A549 (cell line): ENCODE results near the gene FGF6. TPM values are rescaled to one million over a fixed set of nuclear protein-coding genes. Genes with fewer than 3 reads are reported as not detected.

Source experiments
- ATAC-seq, 2 experiments: fragments of 200-7000 bp in 1 of 2; fragments of >200 bp in 1 of 2; cut with Nextera tagmentation in 1 of 2; cut with Tn5 transposase in 1 of 2; 3 replicates each; pipeline versions ENCODE4 v1.8.0 to v1.9.1; 2018 to 2020; ENCODE audit warnings: mild to moderate bottlenecking in 1 of 2, moderate library complexity in 1 of 2
- CTCF ChIA-PET: fragments of 300-600 bp; sonication (Branson Sonifier 250); formaldehyde crosslinking; extraction: SDS; loops from one replicate; lab custom pipeline; 2021; ENCODE audit warnings: antibody characterized with exemption, inconsistent platforms; lab: Yijun Ruan, JAX
- POLR2A ChIA-PET: fragments of 350-600 bp; formaldehyde crosslinking; extraction: SDS; loops from one replicate; lab custom pipeline; 2021; ENCODE audit warnings: antibody characterized with exemption, inconsistent platforms; lab: Yijun Ruan, JAX
- DNase-seq, 2 experiments: peaks; one replicate each; pipeline versions ENCODE4 v3.0.0 to v3.0.0-alpha.2; 2011 to 2016; ENCODE audit warnings: low read depth in 1 of 2, low spot score in 1 of 2
- FAIRE-seq: peaks from 2 replicates; lab custom pipeline; 2011; peaks lifted over from hg19 to GRCh38; lab: Jason Lieb, UNC
- H3K27ac ChIP-seq, 2 experiments: fragments of >200 bp; sonication (Bioruptor Twin); formaldehyde crosslinking; 3 replicates each; pipeline ENCODE4 v1.5.1; 2016 to 2017
- H3K4me1 ChIP-seq: fragments of >200 bp; sonication (Bioruptor Twin); formaldehyde crosslinking; 3 replicates; pipeline ENCODE4 v1.6.1; 2016
- H3K4me2 ChIP-seq: fragments of >200 bp; sonication (Bioruptor Twin); formaldehyde crosslinking; 3 replicates; pipeline ENCODE4 v1.6.1; 2016
- H3K4me3 ChIP-seq: fragments of >200 bp; sonication (Bioruptor Twin); formaldehyde crosslinking; 3 replicates; pipeline ENCODE4 v1.5.1; 2016
- H3K9me3 ChIP-seq: fragments of >200 bp; sonication (Bioruptor Twin); formaldehyde crosslinking; 3 replicates; pipeline ENCODE4 v1.6.1; 2016
- CEBPB ChIP-seq, 2 experiments: fragments of >200 bp in 1 of 2; sonication (Bioruptor Twin) in 1 of 2; formaldehyde crosslinking in 1 of 2; IDR thresholded peaks; 2 replicates each; pipeline ENCODE4 v1.6.1; 2012 to 2016
- CHD4 ChIP-seq: fragments of 200-600 bp; sonication (generic); IDR thresholded peaks from 2 replicates; pipeline ENCODE4 v1.6.1; 2016; ENCODE audit warnings: antibody characterized with exemption, mild to moderate bottlenecking, borderline replicate concordance
- ESRRA ChIP-seq: fragments of 150-350 bp; IDR thresholded peaks from 2 replicates; pipeline ENCODE4 v1.6.1; 2014; ENCODE audit warnings: mild to moderate bottlenecking, low read length, borderline replicate concordance
- KDM1A ChIP-seq: fragments of 200-600 bp; sonication (generic); IDR thresholded peaks from 2 replicates; pipeline ENCODE4 v1.6.1; 2016; ENCODE audit warnings: low read depth, mild to moderate bottlenecking
- MAFK ChIP-seq: fragments of 450-650 bp; IDR thresholded peaks from 2 replicates; pipeline ENCODE4 v1.6.1; 2014; ENCODE audit not compliant: partially characterized antibody
- ZC3H11A ChIP-seq: fragments of 450-650 bp; IDR thresholded peaks from 2 replicates; pipeline ENCODE4 v1.6.1; 2014; ENCODE audit warnings: antibody characterized with exemption, mild to moderate bottlenecking
- ZFP36 ChIP-seq: fragments of 450-650 bp; IDR thresholded peaks from 2 replicates; pipeline ENCODE4 v1.6.1; 2014; ENCODE audit warnings: borderline replicate concordance; ENCODE audit not compliant: partially characterized antibody
- ZNF302 ChIP-seq: fragments of 250-450 bp; sonication (Bioruptor Pico); IDR thresholded peaks from 2 replicates; pipeline ENCODE4 v1.9.0; 2021; ENCODE audit warnings: inconsistent platforms, mild to moderate bottlenecking, moderate library complexity
- WGBS: methylation state at CpG from one replicate; pipeline ENCODE4 v1.1.6; 2017; ENCODE audit errors: missing lambda C conversion rate; 5-methylcytosine and 5-hydroxymethylcytosine counted together
- polyA plus RNA-seq, 4 experiments: library from polyadenylated mRNA; depleted of rRNA in 3 of 4; stranded (reverse); fragments of >200 nt; fragmentation: RNase III in 1 of 4; extraction: RNeasy Plus Mini Kit Qiagen cat#74134 plus additional on column Dnase treatment in 1 of 4; gene quantifications; 2 replicates in 3 of 4; 3 replicates in 1 of 4; pipeline ENCODE4 v1.2.3, GENCODE V29; 2011 to 2017
- TF ChIP-seq, protein P1 (sequence below): fragments of 150-350 bp; IDR thresholded peaks from 2 replicates; pipeline ENCODE4 v1.6.1; 2014; ENCODE audit warnings: low read depth, mild to moderate bottlenecking, low read length
- TF ChIP-seq, protein P2 (sequence below): IDR thresholded peaks from 2 replicates; pipeline ENCODE4 v1.6.1; 2012

The FGF6 gene
- polyA plus RNA-seq, 2 of the 4 experiments (the other 2 are of a cell fraction), result not detected

DNA sequence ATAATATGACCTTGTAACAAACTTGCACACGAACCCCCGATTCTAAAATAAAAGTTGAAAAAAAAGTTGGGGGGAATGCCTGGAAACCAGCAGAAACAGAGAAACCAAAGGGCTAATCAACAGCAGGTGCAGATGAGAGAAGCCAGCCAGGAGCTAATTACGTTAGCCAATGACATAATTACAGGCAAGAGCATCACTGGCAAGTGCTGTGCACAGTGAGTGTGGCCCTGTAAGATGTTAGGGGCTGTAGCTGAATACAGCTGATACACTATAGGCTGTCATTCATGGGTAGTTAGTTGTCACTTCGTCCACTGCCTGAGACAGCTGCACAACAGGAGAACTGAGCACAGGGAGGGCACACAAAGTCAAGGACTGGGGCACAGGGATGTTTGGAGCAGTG, 58.8 kb downstream of the FGF6 start:
- ChIA-PET CTCF (interaction anchor here (1.2 kb wide), 1 partner anchor 34 kb away, joined by 3 read pairs; no protein-coding TSS in a partner anchor), POLR2A (no interaction called here)
- TF ChIP-seq ZFP36 (no peak), ZC3H11A (no peak), ZNF302 (CRISPR knock-in tag) (no peak), CEBPB (IDR thresholded peaks at IDR 0.05) (no peak), CHD4 (no peak), MAFK (no peak), ESRRA (no peak), KDM1A (no peak)
- TF ChIP-seq, protein P1, sequence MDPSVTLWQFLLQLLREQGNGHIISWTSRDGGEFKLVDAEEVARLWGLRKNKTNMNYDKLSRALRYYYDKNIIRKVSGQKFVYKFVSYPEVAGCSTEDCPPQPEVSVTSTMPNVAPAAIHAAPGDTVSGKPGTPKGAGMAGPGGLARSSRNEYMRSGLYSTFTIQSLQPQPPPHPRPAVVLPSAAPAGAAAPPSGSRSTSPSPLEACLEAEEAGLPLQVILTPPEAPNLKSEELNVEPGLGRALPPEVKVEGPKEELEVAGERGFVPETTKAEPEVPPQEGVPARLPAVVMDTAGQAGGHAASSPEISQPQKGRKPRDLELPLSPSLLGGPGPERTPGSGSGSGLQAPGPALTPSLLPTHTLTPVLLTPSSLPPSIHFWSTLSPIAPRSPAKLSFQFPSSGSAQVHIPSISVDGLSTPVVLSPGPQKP, result no peak
- TF ChIP-seq, protein P2, sequence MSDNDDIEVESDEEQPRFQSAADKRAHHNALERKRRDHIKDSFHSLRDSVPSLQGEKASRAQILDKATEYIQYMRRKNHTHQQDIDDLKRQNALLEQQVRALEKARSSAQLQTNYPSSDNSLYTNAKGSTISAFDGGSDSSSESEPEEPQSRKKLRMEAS, result no peak
- Histone ChIP-seq H3K27ac (no peak overlapping the region), H3K9me3 (no peaks in the 10 kb centered on the region), H3K4me1 (no peaks in the 10 kb centered on the region), H3K4me2 (no peak overlapping the region), H3K4me3 (no peak overlapping the region)
- ATAC-seq, result no peak
- DNase-seq, result no peak
- FAIRE-seq, result no peak
- 2% methylated on average over 4 of the region's 4 CpGs for WGBS

Other genes with a start within 250 kb of the FGF6 start
- gene CCND2, start 172.1 kb downstream of the FGF6 start, polyA plus RNA-seq (2011; rRNA removed), result 0.18 and 0.20 TPM in 2 replicates
- gene CCND2, start 172.1 kb downstream of the FGF6 start, polyA plus RNA-seq (2017; fragmentation: RNase III; extraction: RNeasy Plus Mini Kit Qiagen cat#74134 plus additional on column Dnase treatment), result not detected in 3 replicates
- 30.0 and 50.9 TPM in 2 replicates for gene TIGAR, start 124.6 kb downstream of the FGF6 start, polyA plus RNA-seq (2011; rRNA removed)
- 24.5 to 30.6 TPM (median 25.2 TPM) in 3 replicates for gene TIGAR, start 124.6 kb downstream of the FGF6 start, polyA plus RNA-seq (2017; fragmentation: RNase III; extraction: RNeasy Plus Mini Kit Qiagen cat#74134 plus additional on column Dnase treatment)
- gene FGF23, start 66.1 kb downstream of the FGF6 start, polyA plus RNA-seq (2011; rRNA removed), result not detected in 2 replicates
- not detected in 3 replicates for gene FGF23, start 66.1 kb downstream of the FGF6 start, polyA plus RNA-seq (2017; fragmentation: RNase III; extraction: RNeasy Plus Mini Kit Qiagen cat#74134 plus additional on column Dnase treatment)
- gene RAD51AP1, start 93.1 kb upstream of the FGF6 start, polyA plus RNA-seq (2011; rRNA removed), result 28.8 and 56.7 TPM in 2 replicates
- 26.5 to 32.1 TPM (median 30.6 TPM) in 3 replicates for gene RAD51AP1, start 93.1 kb upstream of the FGF6 start, polyA plus RNA-seq (2017; fragmentation: RNase III; extraction: RNeasy Plus Mini Kit Qiagen cat#74134 plus additional on column Dnase treatment)
- gene DYRK4, start 116.4 kb upstream of the FGF6 start, polyA plus RNA-seq (2011; rRNA removed), result 84.5 and 90.6 TPM in 2 replicates
- gene DYRK4, start 116.4 kb upstream of the FGF6 start, polyA plus RNA-seq (2017; fragmentation: RNase III; extraction: RNeasy Plus Mini Kit Qiagen cat#74134 plus additional on column Dnase treatment), result 36.5 to 42.7 TPM (median 40.3 TPM) in 3 replicates
- 0.59 and 0.75 TPM in 2 replicates for gene AKAP3, start 203.2 kb upstream of the FGF6 start, polyA plus RNA-seq (2011; rRNA removed)
- 0.14 to 0.51 TPM (median 0.37 TPM) in 3 replicates for gene AKAP3, start 203.2 kb upstream of the FGF6 start, polyA plus RNA-seq (2017; fragmentation: RNase III; extraction: RNeasy Plus Mini Kit Qiagen cat#74134 plus additional on column Dnase treatment)
- gene NDUFA9, start 203.3 kb upstream of the FGF6 start, polyA plus RNA-seq (2011; rRNA removed), result 81.4 and 125 TPM in 2 replicates
- gene NDUFA9, start 203.3 kb upstream of the FGF6 start, polyA plus RNA-seq (2017; fragmentation: RNase III; extraction: RNeasy Plus Mini Kit Qiagen cat#74134 plus additional on column Dnase treatment), result 113 to 124 TPM (median 121 TPM) in 3 replicates